EH (cell line): ENCODE data around the gene DTD2.

Source experiments
- DNase-seq: peaks from one replicate; pipeline ENCODE4 v3.0.0-alpha.2; 2015; ENCODE audit warnings: low read depth

The DTD2 gene

GRCh38 chr14:31405106-31405505 lies 52.2 kb downstream of the DTD2 start:
- no peak for DNase-seq

DNA sequence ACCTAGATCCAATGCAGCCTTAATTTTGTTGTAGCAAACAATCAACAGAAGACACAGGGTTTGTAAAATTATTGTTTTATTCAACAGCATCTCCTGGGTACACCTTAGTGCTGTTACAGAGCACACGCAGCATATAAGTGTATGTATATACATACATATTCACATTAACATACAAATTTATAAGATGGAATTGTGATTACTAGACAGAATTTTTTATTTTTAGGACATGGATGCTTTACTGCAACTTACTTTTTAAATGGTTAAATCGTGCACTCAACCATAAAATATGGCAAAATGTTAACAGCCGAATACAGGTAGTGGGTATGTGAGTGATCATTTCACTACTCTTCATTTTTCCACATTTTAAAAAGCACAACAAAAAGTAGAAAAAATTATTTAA lies 53.6 kb downstream of the DTD2 start:
- no peak for DNase-seq

DNA sequence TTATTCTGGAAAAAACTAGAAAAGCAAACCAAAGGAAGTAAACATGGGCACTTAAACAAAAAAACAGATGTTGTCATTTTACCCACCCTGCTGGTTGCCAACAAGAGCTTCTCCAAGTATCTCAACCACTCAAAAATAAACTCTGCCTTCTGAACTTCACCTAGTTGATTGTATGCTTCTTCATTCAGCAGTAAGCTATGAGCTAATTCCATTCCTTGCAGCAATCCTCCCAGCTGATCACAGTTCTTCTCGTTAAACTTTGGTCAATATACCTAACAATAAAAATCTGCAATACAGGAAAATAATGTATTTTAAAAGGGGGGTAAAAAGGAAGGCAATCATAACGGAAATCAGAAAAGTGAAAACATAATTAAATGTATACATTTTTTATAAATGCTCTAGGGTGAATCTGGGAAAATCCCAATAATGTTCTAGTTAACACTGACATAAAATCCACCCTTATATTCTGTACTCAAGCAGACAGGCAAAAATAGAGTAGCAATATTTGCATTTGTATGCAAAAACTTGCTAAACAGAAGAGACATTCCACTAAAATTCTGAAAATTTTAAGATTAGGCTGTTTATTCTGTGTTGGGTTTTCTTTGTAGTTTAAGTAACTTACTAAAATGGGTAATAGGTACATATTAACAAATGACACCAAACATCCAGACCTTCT lies 54.4 kb downstream of the DTD2 start:
- DNase-seq: no peak

GRCh38 chr14:31401369-31401932 lies 55.9 kb downstream of the DTD2 start:
- DNase-seq: no peak

- DNase-seq: no peak
These were observed 57.2 kb downstream of the DTD2 start for GRCh38 chr14:31400031-31400638.
